Transverse colon (tissue), 3 donors: ENCODE data around the gene SLC6A4.

Experiments used
- CTCF ChIP-seq, 5 experiments: fragments of 200-600 bp in 3 of 5; fragments of 450-650 bp in 2 of 5; sonication (generic) in 3 of 5; IDR thresholded peaks; 1 replicate in 2 of 5; 2 replicates in 3 of 5; pipeline ENCODE4 v1.5.1; 2016 to 2017; ENCODE audit warnings: antibody characterized with exemption in 5 of 5, inconsistent platforms in 3 of 5, mild to moderate bottlenecking in 2 of 5, moderate library complexity in 1 of 5
- POLR2A ChIP-seq: fragments of 450-650 bp; IDR thresholded peaks from one replicate; pipeline ENCODE4 v1.6.1; 2016; ENCODE audit warnings: antibody characterized with exemption, mild to moderate bottlenecking, moderate library complexity

GRCh38 chr17:30271102-30271501 is 35.6 kb upstream of the SLC6A4 start:
- no peak for TF ChIP-seq CTCF (IDR thresholded peaks at IDR 0.05)
- no peak for TF ChIP-seq POLR2A
